ENCODE results near the gene COL23A1.

Gene COL23A1

GRCh38 chr5:178415353-178415752 lies 174.8 kb downstream of the COL23A1 start:
- Mint-ChIP-seq H3K36me3 (ENCODE audit: low read depth) (no peaks in the 10 kb centered on the region), H3K27me3 (peaks cover 10% of the 10 kb centered on the region), H3K4me1 (ENCODE audit: low read depth) (no peaks in the 10 kb centered on the region), H3K9me3 (no peaks in the 10 kb centered on the region), H3K27ac (no peak overlapping the region), H3K4me3 (no peak overlapping the region)

GRCh38 chr5:178413988-178414387 lies 176.2 kb downstream of the COL23A1 start:
- no peaks in the 10 kb centered on the region for H3K4me1 Mint-ChIP-seq (ENCODE audit: low read depth)
- no peak overlapping the region for H3K4me3 Mint-ChIP-seq
- H3K27me3 Mint-ChIP-seq = peaks cover 15% of the 10 kb centered on the region
- no peaks in the 10 kb centered on the region for H3K36me3 Mint-ChIP-seq (ENCODE audit: low read depth)
- H3K9me3 Mint-ChIP-seq = no peaks in the 10 kb centered on the region
- H3K27ac Mint-ChIP-seq = no peak overlapping the region

- no peak overlapping the region for H3K27ac Mint-ChIP-seq
- H3K4me3 Mint-ChIP-seq = no peak overlapping the region
- no peaks in the 10 kb centered on the region for H3K4me1 Mint-ChIP-seq (ENCODE audit: low read depth)
- peaks cover 20% of the 10 kb centered on the region for H3K27me3 Mint-ChIP-seq
- peaks cover 12% of the 10 kb centered on the region for H3K9me3 Mint-ChIP-seq
- no peaks in the 10 kb centered on the region for H3K36me3 Mint-ChIP-seq (ENCODE audit: low read depth)
Observed at GRCh38 chr5:178411083-178411482, 179.1 kb downstream of the COL23A1 start.

GRCh38 chr5:178407646-178408045 lies 182.5 kb downstream of the COL23A1 start:
- H3K27me3 Mint-ChIP-seq = peaks cover 19% of the 10 kb centered on the region
- H3K4me1 Mint-ChIP-seq (ENCODE audit: low read depth) = no peaks in the 10 kb centered on the region
- no peaks in the 10 kb centered on the region for H3K36me3 Mint-ChIP-seq (ENCODE audit: low read depth)
- H3K9me3 Mint-ChIP-seq = peaks cover 17% of the 10 kb centered on the region
- H3K27ac Mint-ChIP-seq = no peak overlapping the region
- H3K4me3 Mint-ChIP-seq = no peak overlapping the region

GRCh38 chr5:178404987-178405386 lies 185.2 kb downstream of the COL23A1 start:
- Mint-ChIP-seq H3K4me3 (no peak overlapping the region), H3K9me3 (peaks cover 17% of the 10 kb centered on the region), H3K27me3 (peaks cover 15% of the 10 kb centered on the region), H3K4me1 (ENCODE audit: low read depth) (no peaks in the 10 kb centered on the region), H3K36me3 (ENCODE audit: low read depth) (no peaks in the 10 kb centered on the region), H3K27ac (no peak overlapping the region)

- no peak overlapping the region for H3K27ac Mint-ChIP-seq
- peaks cover 17% of the 10 kb centered on the region for H3K9me3 Mint-ChIP-seq
- H3K27me3 Mint-ChIP-seq = peaks cover 13% of the 10 kb centered on the region
- no peaks in the 10 kb centered on the region for H3K36me3 Mint-ChIP-seq (ENCODE audit: low read depth)
- no peaks in the 10 kb centered on the region for H3K4me1 Mint-ChIP-seq (ENCODE audit: low read depth)
- H3K4me3 Mint-ChIP-seq = no peak overlapping the region
Observed at GRCh38 chr5:178403956-178404600, 186.1 kb downstream of the COL23A1 start.

- Mint-ChIP-seq H3K4me1 (ENCODE audit: low read depth) (no peaks in the 10 kb centered on the region), H3K36me3 (ENCODE audit: low read depth) (no peaks in the 10 kb centered on the region), H3K9me3 (peaks cover 17% of the 10 kb centered on the region), H3K27ac (no peak overlapping the region), H3K27me3 (peaks cover 13% of the 10 kb centered on the region), H3K4me3 (no peak overlapping the region)
Observed at GRCh38 chr5:178403351-178403750, 186.8 kb downstream of the COL23A1 start.

- H3K4me3 Mint-ChIP-seq = no peak overlapping the region
- no peaks in the 10 kb centered on the region for H3K4me1 Mint-ChIP-seq (ENCODE audit: low read depth)
- H3K36me3 Mint-ChIP-seq (ENCODE audit: low read depth) = no peaks in the 10 kb centered on the region
- H3K27ac Mint-ChIP-seq = no peak overlapping the region
- H3K9me3 Mint-ChIP-seq = no peaks in the 10 kb centered on the region
- H3K27me3 Mint-ChIP-seq = peaks cover 5% of the 10 kb centered on the region
Observed at GRCh38 chr5:178399701-178400095, 190.5 kb downstream of the COL23A1 start.

- Mint-ChIP-seq H3K27ac (no peak overlapping the region), H3K36me3 (ENCODE audit: low read depth) (no peaks in the 10 kb centered on the region), H3K27me3 (peaks cover 5% of the 10 kb centered on the region), H3K4me3 (no peak overlapping the region), H3K4me1 (ENCODE audit: low read depth) (no peaks in the 10 kb centered on the region), H3K9me3 (no peaks in the 10 kb centered on the region)
Observed at GRCh38 chr5:178398901-178399700, 191.1 kb downstream of the COL23A1 start.

- no peak overlapping the region for H3K4me3 Mint-ChIP-seq
- H3K36me3 Mint-ChIP-seq (ENCODE audit: low read depth) = no peaks in the 10 kb centered on the region
- no peaks in the 10 kb centered on the region for H3K9me3 Mint-ChIP-seq
- H3K27ac Mint-ChIP-seq = no peak overlapping the region
- peaks cover 5% of the 10 kb centered on the region for H3K27me3 Mint-ChIP-seq
- no peaks in the 10 kb centered on the region for H3K4me1 Mint-ChIP-seq (ENCODE audit: low read depth)
Observed at GRCh38 chr5:178396796-178397720, 193.1 kb downstream of the COL23A1 start.

GRCh38 chr5:178394074-178394473 lies 196.1 kb downstream of the COL23A1 start:
- Mint-ChIP-seq H3K4me3 (no peak overlapping the region), H3K36me3 (ENCODE audit: low read depth) (no peaks in the 10 kb centered on the region), H3K4me1 (ENCODE audit: low read depth) (no peaks in the 10 kb centered on the region), H3K9me3 (no peaks in the 10 kb centered on the region), H3K27ac (no peak overlapping the region), H3K27me3 (no peaks in the 10 kb centered on the region)

- Mint-ChIP-seq H3K9me3 (no peaks in the 10 kb centered on the region), H3K4me3 (no peak overlapping the region), H3K27me3 (no peaks in the 10 kb centered on the region), H3K4me1 (ENCODE audit: low read depth) (no peaks in the 10 kb centered on the region), H3K27ac (no peak overlapping the region), H3K36me3 (ENCODE audit: low read depth) (no peaks in the 10 kb centered on the region)
Observed at GRCh38 chr5:178392931-178393394, 197.2 kb downstream of the COL23A1 start.

- Mint-ChIP-seq H3K4me1 (ENCODE audit: low read depth) (no peaks in the 10 kb centered on the region), H3K4me3 (no peak overlapping the region), H3K27me3 (no peaks in the 10 kb centered on the region), H3K9me3 (no peaks in the 10 kb centered on the region), H3K27ac (no peak overlapping the region), H3K36me3 (ENCODE audit: low read depth) (no peaks in the 10 kb centered on the region)
Observed at GRCh38 chr5:178392386-178392785, 197.8 kb downstream of the COL23A1 start.

- Mint-ChIP-seq H3K27ac (no peak overlapping the region), H3K27me3 (no peaks in the 10 kb centered on the region), H3K4me1 (ENCODE audit: low read depth) (no peaks in the 10 kb centered on the region), H3K36me3 (ENCODE audit: low read depth) (no peaks in the 10 kb centered on the region), H3K4me3 (no peak overlapping the region), H3K9me3 (no peaks in the 10 kb centered on the region)
Observed at GRCh38 chr5:178391480-178391879, 198.7 kb downstream of the COL23A1 start.

- no peaks in the 10 kb centered on the region for H3K9me3 Mint-ChIP-seq
- no peaks in the 10 kb centered on the region for H3K27me3 Mint-ChIP-seq
- H3K4me1 Mint-ChIP-seq (ENCODE audit: low read depth) = no peaks in the 10 kb centered on the region
- no peaks in the 10 kb centered on the region for H3K36me3 Mint-ChIP-seq (ENCODE audit: low read depth)
- H3K4me3 Mint-ChIP-seq = no peak overlapping the region
- no peak overlapping the region for H3K27ac Mint-ChIP-seq
Observed at GRCh38 chr5:178389796-178390195, 200.4 kb downstream of the COL23A1 start.
